NCI-H82 (cell line): Measurements from ENCODE around the gene PRR5L.

Source experiments
- DNase-seq: peaks from one replicate; lab custom pipeline; 2025; lab: John Stamatoyannopoulos, UW

Gene PRR5L

GRCh38 chr11:36358436-36358835 is 62.3 kb downstream of the PRR5L start:
- no peak for DNase-seq

GRCh38 chr11:36360318-36360717 is 64.2 kb downstream of the PRR5L start:
- no peak for DNase-seq

GRCh38 chr11:36360826-36361415 is 64.8 kb downstream of the PRR5L start:
- DNase-seq, result no peak

- DNase-seq, result no peak
Measured at GRCh38 chr11:36361472-36361871, 65.4 kb downstream of the PRR5L start.

- DNase-seq, result no peak
Measured at GRCh38 chr11:36361901-36362391, 65.9 kb downstream of the PRR5L start.

- no peak for DNase-seq
Measured at GRCh38 chr11:36362902-36363301, 66.8 kb downstream of the PRR5L start.

GRCh38 chr11:36363361-36364268 is 67.5 kb downstream of the PRR5L start:
- no peak for DNase-seq

- peak; percentile 55 for DNase-seq
Measured at GRCh38 chr11:36364551-36365325, 68.7 kb downstream of the PRR5L start.

- DNase-seq, result no peak
Measured at GRCh38 chr11:36365907-36366306, 69.8 kb downstream of the PRR5L start.

- no peak for DNase-seq
Measured at GRCh38 chr11:36367806-36368680, 72.0 kb downstream of the PRR5L start.

- DNase-seq, result no peak
Measured at GRCh38 chr11:36371181-36371580, 75.1 kb downstream of the PRR5L start.

GRCh38 chr11:36371590-36371989 is 75.5 kb downstream of the PRR5L start:
- DNase-seq, result no peak

GRCh38 chr11:36372101-36372771 is 76.1 kb downstream of the PRR5L start:
- no peak for DNase-seq

GRCh38 chr11:36373016-36374010 is 77.2 kb downstream of the PRR5L start:
- DNase-seq, result no peak

GRCh38 chr11:36374726-36375125 is 78.6 kb downstream of the PRR5L start:
- peak; percentile 81 for DNase-seq

- no peak for DNase-seq
Measured at GRCh38 chr11:36375353-36376008, 79.4 kb downstream of the PRR5L start.

- DNase-seq, result peak; percentile 9
Measured at GRCh38 chr11:36376009-36376887, 80.2 kb downstream of the PRR5L start.
